GM12878 (cell line): ENCODE measurements around the gene IFRD2. TPM values are rescaled to one million over a fixed set of nuclear protein-coding genes. Genes with fewer than 3 reads are reported as not detected.

Experiments used
- BRCA1 ChIP-seq: IDR thresholded peaks from 2 replicates; pipeline ENCODE4 v1.6.1; 2011; ENCODE audit warnings: low read depth, low read length, improper control_type of control experiment
- CHD1 ChIP-seq: IDR thresholded peaks from 2 replicates; pipeline ENCODE4 v1.6.1; 2012; ENCODE audit warnings: low read depth, low read length, improper control_type of control experiment
- CREM ChIP-seq: IDR thresholded peaks from 2 replicates; pipeline ENCODE4 v1.6.1; 2014; ENCODE audit warnings: antibody characterized with exemption, low read depth
- EP300 ChIP-seq, 2 experiments: fragments of 150-350 bp in 1 of 2; IDR thresholded peaks; 2 replicates each; pipeline ENCODE4 v1.6.1; 2011 to 2012; ENCODE audit warnings: low read depth in 2 of 2, low read length in 2 of 2, borderline replicate concordance in 1 of 2, improper control_type of control experiment in 1 of 2, inconsistent platforms in 1 of 2; ENCODE audit not compliant: control insufficient read depth in 1 of 2
- GABPA ChIP-seq: IDR thresholded peaks from 2 replicates; pipeline ENCODE4 v1.6.1; 2014; ENCODE audit warnings: antibody characterized with exemption, low read depth, mild to moderate bottlenecking, inconsistent platforms
- HDAC2 ChIP-seq: fragments of 200-600 bp; sonication (generic); IDR thresholded peaks from 2 replicates; pipeline ENCODE4 v1.6.1; 2017
- KAT2A ChIP-seq: conservative IDR thresholded peaks from 2 replicates; pipeline ENCODE4 v1.6.1; 2011; ENCODE audit warnings: low read depth, low read length; ENCODE audit not compliant: control insufficient read depth
- MEF2B ChIP-seq: fragments of 450-650 bp; IDR thresholded peaks from 2 replicates; pipeline ENCODE4 v1.6.1; 2018; ENCODE audit warnings: mild to moderate bottlenecking, moderate library complexity; ENCODE audit not compliant: partially characterized antibody, poor library complexity, severe bottlenecking
- MXI1 ChIP-seq: fragments of 150-350 bp; IDR thresholded peaks from 2 replicates; pipeline ENCODE4 v1.6.1; 2011; ENCODE audit warnings: low read depth, mild to moderate bottlenecking, inconsistent platforms, low read length, improper control_type of control experiment
- NFXL1 ChIP-seq: fragments of 450-650 bp; IDR thresholded peaks from 2 replicates; pipeline ENCODE4 v1.6.1; 2017; ENCODE audit warnings: antibody characterized with exemption, mild to moderate bottlenecking, borderline replicate concordance
- NR2F1 ChIP-seq: fragments of 450-650 bp; conservative IDR thresholded peaks from 2 replicates; pipeline ENCODE4 v1.6.1; 2017; ENCODE audit warnings: mild to moderate bottlenecking
- PML ChIP-seq: IDR thresholded peaks from 2 replicates; pipeline ENCODE4 v1.6.1; 2012; ENCODE audit warnings: low read length, inconsistent platforms
- POLR2A ChIP-seq: IDR thresholded peaks from 2 replicates; pipeline ENCODE4 v1.6.1; 2011; ENCODE audit warnings: low read depth, mild to moderate bottlenecking, low read length
- POLR2AphosphoS5 ChIP-seq: IDR thresholded peaks from 2 replicates; pipeline ENCODE4 v1.6.1; 2011; ENCODE audit warnings: mild to moderate bottlenecking, low read length, inconsistent platforms
- RAD51 ChIP-seq: fragments of 450-650 bp; IDR thresholded peaks from 2 replicates; pipeline ENCODE4 v1.6.1; 2016; ENCODE audit warnings: moderate library complexity, mild to moderate bottlenecking, inconsistent platforms
- REST ChIP-seq: IDR thresholded peaks from 2 replicates; pipeline ENCODE4 v1.6.1; 2012; ENCODE audit warnings: mild to moderate bottlenecking, low read depth, low read length
- STAT1 ChIP-seq: fragments of 450-650 bp; conservative IDR thresholded peaks from 2 replicates; pipeline ENCODE4 v1.6.1; 2014; ENCODE audit warnings: antibody characterized with exemption, mild to moderate bottlenecking
- SUZ12 ChIP-seq: fragments of 200-600 bp; sonication (generic); IDR thresholded peaks from one replicate; pipeline ENCODE4 v1.6.1; 2018; ENCODE audit warnings: antibody characterized with exemption, mild to moderate bottlenecking; ENCODE audit not compliant: unreplicated experiment
- TARDBP ChIP-seq: IDR thresholded peaks from 2 replicates; pipeline ENCODE4 v1.6.1; 2016; ENCODE audit warnings: borderline replicate concordance
- TCF3 ChIP-seq: IDR thresholded peaks from 2 replicates; pipeline ENCODE4 v1.6.1; 2012; ENCODE audit warnings: low read depth, mild to moderate bottlenecking, low read length, borderline replicate concordance; ENCODE audit not compliant: insufficient read depth
- TCF7 ChIP-seq: IDR thresholded peaks from 2 replicates; pipeline ENCODE4 v1.6.1; 2014; ENCODE audit warnings: antibody characterized with exemption, borderline replicate concordance
- ZNF217 ChIP-seq: fragments of 450-650 bp; IDR thresholded peaks from 2 replicates; pipeline ENCODE4 v1.6.1; 2017; ENCODE audit warnings: antibody characterized with exemption, mild to moderate bottlenecking
- polyA plus RNA-seq, 11 experiments: library from polyadenylated mRNA; depleted of rRNA in 4 of 11; unstranded in 6 of 11; stranded (reverse) in 5 of 11; fragments of >200 nt; fragmentation: Nextera tagmentation in 4 of 11; fragmentation: Illumina TruSeq in 1 of 11; extraction: Ambion mirVana in 4 of 11; extraction: Trizol in 1 of 11; gene quantifications; 1 replicate in 1 of 11; 2 replicates in 10 of 11; pipeline versions ENCODE4 v1.2.1 to v1.2.3, GENCODE V29; 2011 to 2016; ENCODE audit warnings: inconsistent platforms in 2 of 11, missing spikeins in 2 of 11, low read depth in 1 of 11
- total RNA-seq, 4 experiments: library from RNA; depleted of rRNA in 3 of 4; stranded (reverse); fragments of >200 nt in 3 of 4; fragmentation: Illumina TruSeq in 1 of 4; extraction: Trizol in 1 of 4; gene quantifications; 2 replicates each; pipeline versions ENCODE4 v1.2.1 to v1.2.3, GENCODE V29; 2013 to 2021
- TF ChIP-seq, protein P1 (sequence below): fragments of 450-650 bp; formaldehyde crosslinking; IDR thresholded peaks from 2 replicates; pipeline ENCODE4 v1.5.0; 2022; ENCODE audit warnings: mild to moderate bottlenecking, missing genetic modification characterization
- TF ChIP-seq, protein P2 (sequence below): IDR thresholded peaks from 2 replicates; pipeline ENCODE4 v1.6.1; 2011; ENCODE audit warnings: borderline replicate concordance, low read depth, mild to moderate bottlenecking, moderate library complexity, low read length; ENCODE audit not compliant: insufficient read depth, poor library complexity, severe bottlenecking

Gene IFRD2
- total and polyA plus RNA-seq, 10 of the 15 experiments (the other 5 are each of a cell fraction or from before 2014, with no cell fraction given), result 19.1 to 153 (median 80.3) TPM

- TF ChIP-seq, protein P1, sequence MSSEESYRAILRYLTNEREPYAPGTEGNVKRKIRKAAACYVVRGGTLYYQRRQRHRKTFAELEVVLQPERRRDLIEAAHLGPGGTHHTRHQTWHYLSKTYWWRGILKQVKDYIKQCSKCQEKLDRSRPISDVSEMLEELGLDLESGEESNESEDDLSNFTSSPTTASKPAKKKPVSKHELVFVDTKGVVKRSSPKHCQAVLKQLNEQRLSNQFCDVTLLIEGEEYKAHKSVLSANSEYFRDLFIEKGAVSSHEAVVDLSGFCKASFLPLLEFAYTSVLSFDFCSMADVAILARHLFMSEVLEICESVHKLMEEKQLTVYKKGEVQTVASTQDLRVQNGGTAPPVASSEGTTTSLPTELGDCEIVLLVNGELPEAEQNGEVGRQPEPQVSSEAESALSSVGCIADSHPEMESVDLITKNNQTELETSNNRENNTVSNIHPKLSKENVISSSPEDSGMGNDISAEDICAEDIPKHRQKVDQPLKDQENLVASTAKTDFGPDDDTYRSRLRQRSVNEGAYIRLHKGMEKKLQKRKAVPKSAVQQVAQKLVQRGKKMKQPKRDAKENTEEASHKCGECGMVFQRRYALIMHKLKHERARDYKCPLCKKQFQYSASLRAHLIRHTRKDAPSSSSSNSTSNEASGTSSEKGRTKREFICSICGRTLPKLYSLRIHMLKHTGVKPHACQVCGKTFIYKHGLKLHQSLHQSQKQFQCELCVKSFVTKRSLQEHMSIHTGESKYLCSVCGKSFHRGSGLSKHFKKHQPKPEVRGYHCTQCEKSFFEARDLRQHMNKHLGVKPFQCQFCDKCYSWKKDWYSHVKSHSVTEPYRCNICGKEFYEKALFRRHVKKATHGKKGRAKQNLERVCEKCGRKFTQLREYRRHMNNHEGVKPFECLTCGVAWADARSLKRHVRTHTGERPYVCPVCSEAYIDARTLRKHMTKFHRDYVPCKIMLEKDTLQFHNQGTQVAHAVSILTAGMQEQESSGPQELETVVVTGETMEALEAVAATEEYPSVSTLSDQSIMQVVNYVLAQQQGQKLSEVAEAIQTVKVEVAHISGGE (CRISPR knock-in tag), result no peak
- TF ChIP-seq POLR2A (peak; percentile 57), CREM (no peak), SUZ12 (no peak), ZNF217 (no peak), TCF7 (no peak), NR2F1 (0 out of 2 replicates have a peak, but pooled peaks have one; percentile 29), TARDBP (peak; percentile 87; the same call in 1 of the 2 replicates), POLR2AphosphoS5 (no peak), CHD1 (no peak), MEF2B (peak; percentile 53), TCF3 (0 out of 2 replicates have a peak, but pooled peaks have one; percentile 20), RAD51 (no peak), KAT2A (no peak), HDAC2 (no peak), MXI1 (peak; percentile 55; the same call in 1 of the 2 replicates), REST (no peak), STAT1 (0 out of 2 replicates have a peak, but pooled peaks have one; percentile 36), BRCA1 (no peak), NFXL1 (no peak), GABPA (peak; percentile 28; the same call in 1 of the 2 replicates), EP300 (IDR thresholded peaks at IDR 0.05; ENCODE audit: borderline replicate concordance in 1 of 2, control insufficient read depth in 1 of 2, low read depth in 2 of 2, low read length in 2 of 2) (peak in 1 of 2 experiments; percentile 42; a peak in 1 of 4 replicates), PML (no peak)
- TF ChIP-seq, protein P2, sequence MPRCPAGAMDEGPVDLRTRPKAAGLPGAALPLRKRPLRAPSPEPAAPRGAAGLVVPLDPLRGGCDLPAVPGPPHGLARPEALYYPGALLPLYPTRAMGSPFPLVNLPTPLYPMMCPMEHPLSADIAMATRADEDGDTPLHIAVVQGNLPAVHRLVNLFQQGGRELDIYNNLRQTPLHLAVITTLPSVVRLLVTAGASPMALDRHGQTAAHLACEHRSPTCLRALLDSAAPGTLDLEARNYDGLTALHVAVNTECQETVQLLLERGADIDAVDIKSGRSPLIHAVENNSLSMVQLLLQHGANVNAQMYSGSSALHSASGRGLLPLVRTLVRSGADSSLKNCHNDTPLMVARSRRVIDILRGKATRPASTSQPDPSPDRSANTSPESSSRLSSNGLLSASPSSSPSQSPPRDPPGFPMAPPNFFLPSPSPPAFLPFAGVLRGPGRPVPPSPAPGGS, result no peak
These were observed 46.3 kb downstream of the IFRD2 start (continued) for GRCh38 chr3:50245831-50246516.
